Caki2 (cell line): ENCODE measurements around the gene MAPK9. TPM values are rescaled to one million over a fixed set of nuclear protein-coding genes. Genes with fewer than 3 reads are reported as not detected.
"Not testable (repeated sequence)": the region's sequence is repeated elsewhere in the genome, so short reads cannot be mapped to it uniquely, and the experiment has no call there.

Experiments
- DNase-seq: peaks from one replicate; pipeline ENCODE4 v3.0.0-alpha.2; 2015; ENCODE audit warnings: low read depth
- in situ Hi-C: cut with HindIII; loops from 2 replicates; pipeline ENCODE4 v1.10.0; 2016; ENCODE audit warnings: low sequenced_read_pairs, low pct_unique_long_range_greater_than_20kb, mixed read lengths
- total RNA-seq: library from RNA; depleted of rRNA; stranded (reverse); fragments of >200 nt; shearing (Covaris generic); gene quantifications from 2 replicates; pipeline ENCODE4 v1.2.3, GENCODE V29; 2014; ENCODE audit warnings: low replicate concordance

Gene MAPK9
- total RNA-seq, 1 experiment from 2014 or later = 46.5 TPM

GRCh38 chr5:180301253-180301652, 9.4 kb upstream of the MAPK9 start:
- in situ Hi-C loops = no loop called here
- no peak for DNase-seq

- in situ Hi-C loops = no loop called here
- DNase-seq = no peak
These were observed 7.6 kb upstream of the MAPK9 start for GRCh38 chr5:180299526-180299925.

GRCh38 chr5:180299014-180299413, 7.1 kb upstream of the MAPK9 start:
- in situ Hi-C loops, DNase-seq: not testable (repeated sequence)

- DNase-seq = no peak
- in situ Hi-C loops = no loop called here
These were observed 5.9 kb upstream of the MAPK9 start for GRCh38 chr5:180297587-180298282.

- in situ Hi-C loops = no loop called here
- no peak for DNase-seq
These were observed 4.9 kb upstream of the MAPK9 start for GRCh38 chr5:180296771-180297170.

- in situ Hi-C loops = no loop called here
- no peak for DNase-seq
These were observed 3.2 kb upstream of the MAPK9 start for GRCh38 chr5:180294913-180295555.

GRCh38 chr5:180294411-180294810, 2.5 kb upstream of the MAPK9 start:
- in situ Hi-C loops = no loop called here

GRCh38 chr5:180291234-180291940, 496 bp downstream of the MAPK9 start:
- in situ Hi-C loops = no loop called here
- peak; percentile 24 for DNase-seq

More at GRCh38 chr5:180294411-180294810, 2.5 kb upstream of the MAPK9 start:
- DNase-seq = no peak

GRCh38 chr5:180290568-180291233, 1.2 kb downstream of the MAPK9 start:
- in situ Hi-C loops = no loop called here
- no peak for DNase-seq

- in situ Hi-C loops = no loop called here
- DNase-seq = no peak
These were observed 1.9 kb downstream of the MAPK9 start for GRCh38 chr5:180289966-180290365.

- DNase-seq = no peak
- in situ Hi-C loops = no loop called here
These were observed 2.5 kb downstream of the MAPK9 start for GRCh38 chr5:180289433-180289832.

GRCh38 chr5:180287868-180288267, 4.0 kb downstream of the MAPK9 start:
- no peak for DNase-seq
- in situ Hi-C loops = no loop called here

- in situ Hi-C loops = no loop called here
- no peak for DNase-seq
These were observed 4.5 kb downstream of the MAPK9 start for GRCh38 chr5:180287404-180287803.

- in situ Hi-C loops = no loop called here
- no peak for DNase-seq
These were observed 7.7 kb downstream of the MAPK9 start for GRCh38 chr5:180284149-180284548.

GRCh38 chr5:180283026-180283615, 8.8 kb downstream of the MAPK9 start:
- DNase-seq = no peak
- in situ Hi-C loops = no loop called here

GRCh38 chr5:180282281-180282680, 9.6 kb downstream of the MAPK9 start:
- DNase-seq = no peak
- in situ Hi-C loops = no loop called here

- in situ Hi-C loops = no loop called here
- no peak for DNase-seq
These were observed 10.2 kb downstream of the MAPK9 start for GRCh38 chr5:180281706-180282105.

GRCh38 chr5:180274695-180275094, 17.2 kb downstream of the MAPK9 start:
- in situ Hi-C loops = no loop called here
- DNase-seq = no peak

GRCh38 chr5:180271221-180271620, 20.7 kb downstream of the MAPK9 start:
- in situ Hi-C loops = no loop called here

More at GRCh38 chr5:180271221-180271620, 20.7 kb downstream of the MAPK9 start:
- DNase-seq = no peak
